GM12865 (cell line): ENCODE measurements around the gene ARL4A.
"Not testable (repeated sequence)": the region's sequence is repeated elsewhere in the genome, so short reads cannot be mapped to it uniquely, and the experiment has no call there.

Experiments
- DNase-seq: peaks from one replicate; pipeline ENCODE4 v3.0.0; 2010; ENCODE audit warnings: low read depth
- H3K4me3 ChIP-seq: 2 replicates; pipeline ENCODE4 v1.5.1; 2011; ENCODE audit warnings: mild to moderate bottlenecking, low read depth, low read length, control low read depth
- CTCF ChIP-seq: IDR thresholded peaks from 2 replicates; pipeline ENCODE4 v1.5.1; 2011; ENCODE audit warnings: low read length, control low read depth, low read depth, inconsistent platforms; ENCODE audit not compliant: insufficient read depth; ENCODE audit errors: missing control alignments

Gene ARL4A

GRCh38 chr7:12686234-12686890 lies 1.1 kb upstream of the ARL4A start:
- H3K4me3 ChIP-seq: peak overlapping the region; percentile 93
- DNase-seq: peak; percentile 96
- TF ChIP-seq CTCF: peak; percentile 91

GRCh38 chr7:12687718-12688171 lies 312 bp downstream of the ARL4A start:
- TF ChIP-seq CTCF: no peak
- peak overlapping the region; percentile 93 for H3K4me3 ChIP-seq
- no peak for DNase-seq

GRCh38 chr7:12688485-12689170 lies 1.2 kb downstream of the ARL4A start:
- H3K4me3 ChIP-seq, DNase-seq: not testable (repeated sequence)

GRCh38 chr7:12689451-12689850 lies 2.0 kb downstream of the ARL4A start:
- no peak for TF ChIP-seq CTCF
- DNase-seq: no peak
- no peak overlapping the region for H3K4me3 ChIP-seq

- no peak overlapping the region for H3K4me3 ChIP-seq
- no peak for DNase-seq
Observed at GRCh38 chr7:12690041-12690878, 2.8 kb downstream of the ARL4A start.

GRCh38 chr7:12691388-12691787 lies 4.0 kb downstream of the ARL4A start:
- not testable (repeated sequence) for H3K4me3 ChIP-seq, DNase-seq

More at GRCh38 chr7:12690041-12690878, 2.8 kb downstream of the ARL4A start:
- TF ChIP-seq CTCF: no peak

GRCh38 chr7:12692035-12692434 lies 4.6 kb downstream of the ARL4A start:
- no peak overlapping the region for H3K4me3 ChIP-seq
- DNase-seq: no peak
- TF ChIP-seq CTCF: no peak
